Activated naive CD4-positive, alpha-beta T cell (primary cell): ENCODE results near the gene PRSS16.
"Not testable (repeated sequence)": the region's sequence is repeated elsewhere in the genome, so short reads cannot be mapped to it uniquely, and the experiment has no call there.

ENCODE experiments used
- DNase-seq, 4 experiments: peaks; one replicate each; lab custom pipeline; 2025; lab: John Stamatoyannopoulos, UW

Gene PRSS16

GRCh38 chr6:27242589-27243265, 4.8 kb upstream of the PRSS16 start:
- DNase-seq, result no peak

GRCh38 chr6:27248783-27249182, 1.3 kb downstream of the PRSS16 start:
- no peak for DNase-seq

GRCh38 chr6:27250277-27251111, 3.0 kb downstream of the PRSS16 start:
- DNase-seq, result no peak

GRCh38 chr6:27251112-27251605, 3.7 kb downstream of the PRSS16 start:
- peak in 2 of 4 experiments; percentile 22 to 33 for DNase-seq

GRCh38 chr6:27251606-27252251, 4.2 kb downstream of the PRSS16 start:
- DNase-seq, result peak in 2 of 4 experiments; percentile 15 to 47

- DNase-seq, result no peak
Measured at GRCh38 chr6:27254566-27254965, 7.1 kb downstream of the PRSS16 start.

GRCh38 chr6:27255866-27256265, 8.4 kb downstream of the PRSS16 start:
- no peak for DNase-seq

- no peak for DNase-seq
Measured at GRCh38 chr6:27260369-27260768, 12.9 kb downstream of the PRSS16 start.

- no peak for DNase-seq
Measured at GRCh38 chr6:27260836-27261375, 13.4 kb downstream of the PRSS16 start.

- no peak for DNase-seq
Measured at GRCh38 chr6:27263886-27264285, 16.4 kb downstream of the PRSS16 start.

GRCh38 chr6:27267003-27267402, 19.5 kb downstream of the PRSS16 start:
- DNase-seq, result not testable (repeated sequence)

GRCh38 chr6:27267857-27268434, 20.4 kb downstream of the PRSS16 start:
- no peak for DNase-seq

GRCh38 chr6:27268803-27269202, 21.3 kb downstream of the PRSS16 start:
- DNase-seq, result no peak

- no peak for DNase-seq
Measured at GRCh38 chr6:27273783-27274182, 26.3 kb downstream of the PRSS16 start.

GRCh38 chr6:27275025-27275956, 27.8 kb downstream of the PRSS16 start:
- no peak for DNase-seq

- no peak for DNase-seq
Measured at GRCh38 chr6:27279513-27280063, 32.1 kb downstream of the PRSS16 start.

- DNase-seq, result no peak
Measured at GRCh38 chr6:27280064-27280539, 32.6 kb downstream of the PRSS16 start.

- DNase-seq, result no peak
Measured at GRCh38 chr6:27280540-27281000, 33.1 kb downstream of the PRSS16 start.

- DNase-seq, result no peak
Measured at GRCh38 chr6:27281105-27281539, 33.6 kb downstream of the PRSS16 start.

GRCh38 chr6:27281569-27281968, 34.1 kb downstream of the PRSS16 start:
- DNase-seq, result no peak
